ENCODE data around the gene PHRF1. TPM values are rescaled to one million over a fixed set of nuclear protein-coding genes. Genes with fewer than 3 reads are reported as not detected.
A peak's percentile ranks its signal among the peaks of the same experiment; 100 is the strongest.
"Not testable (repeated sequence)": the region's sequence is repeated elsewhere in the genome, so short reads cannot be mapped to it uniquely, and the experiment has no call there.

The PHRF1 gene
- total RNA-seq, 2 experiments from 2014 or later: 40.0 to 44.5 TPM

GRCh38 chr11:568306-569157 lies 7.7 kb upstream of the PHRF1 start:
- Mint-ChIP-seq H3K36me3 (ENCODE audit: low read depth) (peaks cover 13% of the 10 kb centered on the region), H3K27ac (peak overlapping the region; percentile 72)
- intact Hi-C loops (cut with DNase I, micrococcal nuclease): loop anchor here (1.0 to 2.0 kb wide), 11 partner anchors 8 to 332 kb away; partner anchors contain the start of genes LMNTD2 (in 2 of the 2), RASSF7 (in 2 of the 2), HRAS (in 1 of the 2) and IRF7 (in 1 of the 2)

GRCh38 chr11:569158-569885 lies 6.9 kb upstream of the PHRF1 start:
- Mint-ChIP-seq H3K36me3 (ENCODE audit: low read depth) (peaks cover 12% of the 10 kb centered on the region), H3K4me1 (peaks cover 4% of the 10 kb centered on the region), H3K27me3 (peaks cover 2% of the 10 kb centered on the region), H3K27ac (peak overlapping the region; percentile 72), H3K4me3 (peak overlapping the region; percentile 77), H3K9me3 (ENCODE audit: low read depth) (no peaks in the 10 kb centered on the region)
- intact Hi-C loops (cut with DNase I, micrococcal nuclease): loop anchor here in 1 of 2 experiments (2.0 kb wide), 3 partner anchors 45 to 119 kb away; partner anchors contain the start of genes IRF7 and PTDSS2
- ChIA-PET CTCF (interaction anchor here (1.6 kb wide), 1 partner anchor 15 kb away, joined by 4 read pairs; no protein-coding TSS in a partner anchor), POLR2A (interaction anchor here (0.6 to 0.7 kb wide), 2 partner anchors 102 to 294 kb away, joined by 5 read pairs; no protein-coding TSS in a partner anchor)
- DNase-seq: peak; percentile 9
- ATAC-seq: no peak

More at GRCh38 chr11:568306-569157, 7.7 kb upstream of the PHRF1 start:
- peak overlapping the region; percentile 88 for H3K4me3 Mint-ChIP-seq
- no peaks in the 10 kb centered on the region for H3K9me3 Mint-ChIP-seq (ENCODE audit: low read depth)
- POLR2A ChIA-PET: interaction anchor here (0.6 to 0.7 kb wide), 2 partner anchors 293 to 361 kb away, joined by 3 to 5 read pairs; partner anchors contain the start of genes BET1L and RIC8A
- H3K27me3 Mint-ChIP-seq: no peaks in the 10 kb centered on the region
- peak; percentile 93 for ATAC-seq
- CTCF ChIA-PET: interaction anchor here (0.6 to 1.6 kb wide), 2 partner anchors 14 to 36 kb away, joined by 3 to 4 read pairs; no protein-coding TSS in a partner anchor
- DNase-seq: peak; percentile 97
- no peaks in the 10 kb centered on the region for H3K4me1 Mint-ChIP-seq

GRCh38 chr11:571802-572185 lies 4.5 kb upstream of the PHRF1 start:
- Mint-ChIP-seq H3K4me3 (no peak overlapping the region), H3K27ac (no peak overlapping the region), H3K9me3 (ENCODE audit: low read depth) (no peaks in the 10 kb centered on the region), H3K27me3 (peaks cover 10% of the 10 kb centered on the region), H3K4me1 (peaks cover 14% of the 10 kb centered on the region), H3K36me3 (ENCODE audit: low read depth) (peaks cover 9% of the 10 kb centered on the region)
- intact Hi-C loops (cut with DNase I, micrococcal nuclease): loop anchor here in 1 of 2 experiments (10.0 kb wide), 1 partner anchor 223 kb away; the partner anchor contains the start of genes CEND1 and SLC25A22
- ChIA-PET POLR2A (no interaction called here), CTCF (no interaction called here)
- DNase-seq: peak; percentile 12
- no peak for ATAC-seq

- CTCF ChIA-PET: no interaction called here
- H3K9me3 Mint-ChIP-seq (ENCODE audit: low read depth): no peaks in the 10 kb centered on the region
Measured at GRCh38 chr11:573146-573759, 3.0 kb upstream of the PHRF1 start.

GRCh38 chr11:574031-574570 lies 2.2 kb upstream of the PHRF1 start:
- H3K27ac Mint-ChIP-seq; H3K36me3 Mint-ChIP-seq (ENCODE audit: low read depth); H3K9me3 Mint-ChIP-seq (ENCODE audit: low read depth); CTCF ChIA-PET; POLR2A ChIA-PET; ATAC-seq: not testable (repeated sequence)
- intact Hi-C loops (cut with DNase I, micrococcal nuclease): loop anchor here in 1 of 2 experiments (10.0 kb wide), 1 partner anchor 221 kb away; the partner anchor contains the start of genes CEND1 and SLC25A22
- H3K4me3 Mint-ChIP-seq: peak overlapping the region; percentile 82
- peaks cover 32% of the 10 kb centered on the region for H3K4me1 Mint-ChIP-seq
- H3K27me3 Mint-ChIP-seq: peaks cover 10% of the 10 kb centered on the region
- DNase-seq: peak; percentile 41

More at GRCh38 chr11:573146-573759, 3.0 kb upstream of the PHRF1 start:
- POLR2A ChIA-PET: no interaction called here
- Mint-ChIP-seq H3K4me3 (no peak overlapping the region), H3K36me3 (ENCODE audit: low read depth) (peaks cover 4% of the 10 kb centered on the region), H3K27me3 (peaks cover 10% of the 10 kb centered on the region), H3K27ac (no peak overlapping the region), H3K4me1 (peaks cover 24% of the 10 kb centered on the region)
- intact Hi-C loops (cut with DNase I, micrococcal nuclease): loop anchor here in 1 of 2 experiments (10.0 kb wide), 1 partner anchor 222 kb away; the partner anchor contains the start of genes CEND1 and SLC25A22
- ATAC-seq: no peak
- DNase-seq: no peak

GRCh38 chr11:574632-575312 lies 1.5 kb upstream of the PHRF1 start:
- Mint-ChIP-seq H3K27ac (peak overlapping the region; percentile 58), H3K4me3 (peak overlapping the region; percentile 82), H3K9me3 (ENCODE audit: low read depth) (no peaks in the 10 kb centered on the region), H3K27me3 (peaks cover 10% of the 10 kb centered on the region), H3K4me1 (peaks cover 39% of the 10 kb centered on the region), H3K36me3 (ENCODE audit: low read depth) (peaks cover 9% of the 10 kb centered on the region)
- ChIA-PET POLR2A (interaction anchor here (0.8 kb wide), 1 partner anchor 13 kb away, joined by 3 read pairs; no protein-coding TSS in a partner anchor), CTCF (interaction anchor here (0.6 to 1.8 kb wide), 2 partner anchors 15 to 236 kb away, joined by 5 to 6 read pairs; partner anchors contain the start of gene LMNTD2)
- DNase-seq (peak; percentile 56), ATAC-seq (no peak)
- intact Hi-C loops (cut with DNase I, micrococcal nuclease): loop anchor here (5.0 to 10.0 kb wide), 2 partner anchors 220 to 307 kb away; partner anchors contain the start of genes CEND1 (in 1 of the 2) and SLC25A22 (in 1 of the 2)

- peaks cover 9% of the 10 kb centered on the region for H3K36me3 Mint-ChIP-seq (ENCODE audit: low read depth)
- intact Hi-C loops (cut with DNase I, micrococcal nuclease): loop anchor here (5.0 to 10.0 kb wide), 2 partner anchors 219 to 308 kb away; partner anchors contain the start of genes CEND1 (in 1 of the 2) and SLC25A22 (in 1 of the 2)
- ATAC-seq: peak; percentile 42
- ChIA-PET POLR2A (interaction anchor here (0.8 to 1.5 kb wide), 4 partner anchors 12 to 120 kb away, joined by 3 to 10 read pairs (median 4); partner anchors contain the start of genes DEAF1 and TMEM80), CTCF (interaction anchor here (0.6 to 1.8 kb wide), 7 partner anchors 11 to 235 kb away, joined by 3 to 6 read pairs (median 4); partner anchors contain the start of gene LMNTD2)
- H3K27me3 Mint-ChIP-seq: peaks cover 10% of the 10 kb centered on the region
- peak overlapping the region; percentile 58 for H3K27ac Mint-ChIP-seq
- H3K9me3 Mint-ChIP-seq (ENCODE audit: low read depth): no peaks in the 10 kb centered on the region
- no peak for DNase-seq
- peaks cover 46% of the 10 kb centered on the region for H3K4me1 Mint-ChIP-seq
- peak overlapping the region; percentile 82 for H3K4me3 Mint-ChIP-seq
Measured at GRCh38 chr11:575313-575995, 816 bp upstream of the PHRF1 start.

- H3K4me1 Mint-ChIP-seq: peaks cover 50% of the 10 kb centered on the region
- DNase-seq (no peak), ATAC-seq (no peak)
- peaks cover 10% of the 10 kb centered on the region for H3K27me3 Mint-ChIP-seq
- peak overlapping the region; percentile 86 for H3K4me3 Mint-ChIP-seq
- intact Hi-C loops (cut with DNase I, micrococcal nuclease): loop anchor here (1.0 to 10.0 kb wide), 18 partner anchors 9 to 370 kb away; partner anchors contain the start of genes LMNTD2 (in 2 of the 2), RASSF7 (in 2 of the 2), SLC25A22 (in 2 of the 2) and BET1L (in 1 of the 2)
- ChIA-PET CTCF (no interaction called here), POLR2A (interaction anchor here (1.5 kb wide), 2 partner anchors 11 kb away, joined by 9 to 10 read pairs; no protein-coding TSS in a partner anchor)
- H3K9me3 Mint-ChIP-seq (ENCODE audit: low read depth): no peaks in the 10 kb centered on the region
- H3K27ac Mint-ChIP-seq: peak overlapping the region; percentile 83
- peaks cover 18% of the 10 kb centered on the region for H3K36me3 Mint-ChIP-seq (ENCODE audit: low read depth)
Measured at GRCh38 chr11:576811-577610, 741 bp downstream of the PHRF1 start.

- Mint-ChIP-seq H3K27ac (peak overlapping the region; percentile 83), H3K27me3 (peaks cover 10% of the 10 kb centered on the region), H3K4me3 (peak overlapping the region; percentile 86), H3K9me3 (ENCODE audit: low read depth) (no peaks in the 10 kb centered on the region), H3K36me3 (ENCODE audit: low read depth) (peaks cover 18% of the 10 kb centered on the region), H3K4me1 (peaks cover 50% of the 10 kb centered on the region)
- no peak for ATAC-seq
- ChIA-PET POLR2A (interaction anchor here (1.5 kb wide), 1 partner anchor 10 kb away, joined by 9 read pairs; no protein-coding TSS in a partner anchor), CTCF (interaction anchor here (0.8 kb wide), 1 partner anchor 348 kb away, joined by 3 read pairs; the partner anchor contains the start of gene AP2A2)
- intact Hi-C loops (cut with DNase I, micrococcal nuclease): loop anchor here (2.0 to 10.0 kb wide), 3 partner anchors 17 to 310 kb away; partner anchors contain the start of genes CEND1 (in 1 of the 2), LMNTD2 (in 1 of the 2), RASSF7 (in 1 of the 2) and SLC25A22 (in 1 of the 2)
- DNase-seq: peak; percentile 5
Measured at GRCh38 chr11:577611-577894, 1.3 kb downstream of the PHRF1 start.
